Dermis microvascular lymphatic vessel endothelial cell (primary cell): Measurements from ENCODE around the gene ENSA. TPM values are rescaled to one million over a fixed set of nuclear protein-coding genes. Genes with fewer than 3 reads are reported as not detected.
"Not testable (repeated sequence)": the region's sequence is repeated elsewhere in the genome, so short reads cannot be mapped to it uniquely, and the experiment has no call there.

Experiments
- DNase-seq, 2 donors: peaks; one replicate each; pipeline versions ENCODE4 v3.0.0 to v3.0.0-alpha.2; 2010; ENCODE audit warnings: low read depth in 2 of 2
- total RNA-seq: library from RNA; depleted of rRNA; stranded (reverse); fragments of >200 nt; gene quantifications from 2 replicates; pipeline ENCODE4 v1.2.1, GENCODE V29; 2014

Gene ENSA, protein sequence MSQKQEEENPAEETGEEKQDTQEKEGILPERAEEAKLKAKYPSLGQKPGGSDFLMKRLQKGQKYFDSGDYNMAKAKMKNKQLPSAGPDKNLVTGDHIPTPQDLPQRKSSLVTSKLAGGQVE
- 78.8 and 95.8 TPM in 2 replicates for total RNA-seq

- peak; percentile 100 for DNase-seq
These were observed at the start of gene ENSA for GRCh38 chr1:150629115-150629928. Gene ENSA (minus strand): TSS chr1:150629612. CDS start chr1:150629470, 142 bp downstream.

DNA sequence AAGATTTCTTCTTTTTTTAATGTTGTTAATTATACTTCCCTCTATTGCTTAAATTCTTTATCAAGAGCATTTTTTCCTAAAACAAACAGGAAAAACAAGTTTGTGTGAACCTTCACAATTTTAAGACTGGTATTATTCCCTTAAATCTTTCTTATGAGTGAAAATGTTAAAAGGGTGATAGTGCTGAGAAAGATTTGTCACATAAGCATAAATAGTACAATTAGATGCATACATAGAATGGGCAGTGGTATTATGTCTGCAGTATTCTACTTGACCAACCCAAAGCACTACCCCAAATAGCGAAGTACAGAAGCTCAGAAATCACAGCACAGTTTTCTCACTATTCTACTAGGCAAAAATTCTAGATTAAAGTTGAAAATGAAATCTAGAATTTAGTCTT lies 49.6 kb upstream of the ENSA start:
- no peak for DNase-seq

DNA sequence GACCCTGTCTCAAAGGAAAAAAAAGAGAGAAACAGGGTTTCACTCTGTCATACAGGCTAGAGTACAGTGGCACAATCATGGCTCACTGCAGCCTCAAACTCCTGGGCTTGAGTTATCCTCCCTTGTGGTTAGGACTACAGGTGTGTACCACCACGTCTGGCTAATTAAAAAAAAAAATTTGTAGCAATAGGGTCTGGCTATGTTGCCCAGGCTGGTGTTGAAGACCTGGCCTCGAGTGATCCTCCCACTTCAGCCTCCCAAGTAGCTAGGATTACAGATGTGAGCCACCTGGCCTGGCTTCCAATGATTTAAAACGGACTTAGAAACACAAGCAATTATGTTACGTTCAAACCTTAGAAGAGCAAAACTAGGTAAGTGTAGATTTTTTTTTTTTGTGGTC lies 45.5 kb upstream of the ENSA start:
- no peak for DNase-seq

GRCh38 chr1:150663321-150663720 lies 33.9 kb upstream of the ENSA start:
- DNase-seq: no peak

GRCh38 chr1:150662811-150663210 lies 33.4 kb upstream of the ENSA start:
- DNase-seq: no peak

- no peak for DNase-seq
These were observed 31.7 kb upstream of the ENSA start for GRCh38 chr1:150661156-150661555.

DNA sequence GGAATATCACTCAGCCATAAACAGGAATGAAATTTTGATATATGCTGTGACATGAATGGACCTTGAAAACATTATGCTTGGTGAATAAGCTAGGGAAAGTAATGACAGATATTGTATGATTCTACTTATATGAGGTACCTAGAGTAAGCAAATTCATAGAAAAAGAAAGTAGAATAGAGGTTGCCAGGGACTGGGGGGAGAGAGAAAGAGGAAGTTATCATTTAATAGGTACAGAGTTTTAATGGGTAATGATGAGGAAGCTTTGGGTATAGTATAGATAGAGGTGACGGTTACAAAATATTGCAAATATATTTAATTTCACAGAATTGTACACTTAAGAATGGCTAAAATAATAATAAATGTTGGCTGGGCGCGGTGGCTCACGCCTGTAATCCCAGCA lies 31.2 kb upstream of the ENSA start:
- no peak for DNase-seq

GRCh38 chr1:150657064-150657463 lies 27.7 kb upstream of the ENSA start:
- not testable (repeated sequence) for DNase-seq

DNA sequence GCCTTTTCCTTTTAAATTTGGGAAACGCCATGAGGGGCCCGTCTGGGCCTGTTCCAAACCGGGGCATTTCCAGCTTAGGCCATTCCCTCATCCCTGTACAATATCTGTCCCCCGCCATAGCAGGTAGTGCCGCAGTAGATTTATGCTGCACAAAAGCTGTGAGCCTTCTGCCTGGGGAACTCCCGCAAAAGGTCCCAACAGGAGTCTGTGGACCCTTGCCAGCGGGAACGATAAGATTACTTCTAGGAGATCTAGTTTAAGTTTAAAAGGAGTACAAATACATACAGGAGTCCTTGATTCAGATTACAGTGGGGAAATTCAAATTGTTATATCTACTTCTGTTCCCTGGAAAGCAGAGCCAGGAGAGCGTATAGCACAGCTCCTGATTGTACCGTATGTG lies 25.2 kb upstream of the ENSA start:
- not testable (repeated sequence) for DNase-seq

GRCh38 chr1:150650193-150650592 lies 20.8 kb upstream of the ENSA start:
- no peak for DNase-seq

DNA sequence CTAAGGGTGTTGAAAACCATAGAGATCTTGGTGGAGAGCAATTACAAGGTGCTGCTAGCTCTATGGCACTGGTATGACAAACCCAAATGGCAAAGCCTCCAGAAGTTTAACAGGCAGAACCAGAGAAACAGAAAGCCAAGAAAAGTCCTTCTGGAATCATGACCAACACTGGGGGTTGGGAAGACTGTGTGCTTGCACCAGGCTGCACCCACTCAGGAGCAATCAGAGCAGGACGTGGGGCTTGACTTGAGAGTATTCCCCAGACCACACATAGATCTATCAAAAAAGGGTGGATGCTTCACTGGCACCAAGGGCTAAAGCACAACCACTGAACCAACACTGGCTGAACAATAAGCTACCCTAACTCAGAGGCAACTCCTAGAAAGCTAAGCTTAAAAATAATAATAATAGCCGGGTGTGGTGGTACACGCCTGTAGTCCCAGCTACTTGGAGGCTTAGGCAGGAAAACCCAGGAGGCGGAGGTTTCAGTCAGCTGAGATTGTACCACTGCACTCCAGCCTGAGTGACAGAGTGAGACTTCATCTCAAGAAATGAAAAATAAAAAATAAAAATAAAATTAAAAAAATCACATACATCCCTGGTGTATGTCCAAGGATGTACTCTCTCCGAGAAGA lies 20.1 kb upstream of the ENSA start:
- DNase-seq: no peak

DNA sequence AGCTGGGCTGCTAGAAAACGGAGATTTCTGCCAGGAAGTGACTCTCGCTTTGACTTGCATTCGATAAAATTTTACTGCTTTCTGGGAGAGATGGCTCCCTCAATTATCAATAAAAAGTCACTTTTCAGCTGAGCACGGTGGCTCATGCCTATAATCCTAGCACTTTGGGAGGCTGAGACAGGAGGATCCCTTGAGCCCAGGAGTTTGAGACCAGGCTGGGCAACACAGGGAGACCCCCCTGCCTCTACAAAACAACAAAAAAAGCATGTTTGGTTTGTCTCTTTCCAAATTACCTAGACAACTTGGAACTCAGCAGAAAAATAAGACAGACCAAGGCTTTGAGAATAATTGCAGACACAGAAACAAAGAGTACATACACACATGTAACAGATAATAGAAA lies 12.9 kb upstream of the ENSA start:
- DNase-seq: no peak

DNA sequence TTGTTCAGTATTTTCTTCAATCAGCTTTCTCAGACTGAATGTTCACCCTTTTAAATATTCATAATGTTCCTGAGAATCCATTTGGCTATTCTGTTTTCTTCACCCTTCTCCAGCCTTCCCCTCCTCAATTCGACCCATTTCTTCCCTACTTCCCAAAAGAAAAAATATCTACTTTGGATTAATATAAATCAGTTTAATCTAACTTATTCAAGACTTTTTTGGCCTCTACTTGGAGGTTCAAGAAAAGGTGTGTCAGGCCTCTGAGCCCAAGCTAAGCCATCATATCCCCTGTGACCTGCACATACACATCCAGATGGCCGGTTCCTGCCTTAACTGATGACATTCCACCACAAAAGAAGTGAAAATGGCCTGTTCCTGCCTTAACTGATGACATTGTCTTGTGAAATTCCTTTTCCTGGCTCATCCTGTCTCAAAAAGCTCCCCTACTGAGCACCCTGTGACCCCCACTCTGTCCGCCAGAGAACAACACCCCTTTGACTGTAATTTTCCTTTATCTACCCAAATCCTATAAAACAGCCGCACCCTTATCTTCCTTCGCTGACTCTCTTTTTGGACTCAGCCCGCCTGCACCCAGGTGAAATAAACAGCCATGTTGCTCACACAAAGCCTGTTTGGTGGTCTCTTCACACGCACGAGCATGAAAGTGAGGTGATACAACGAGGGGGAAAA lies 11.9 kb upstream of the ENSA start:
- not testable (repeated sequence) for DNase-seq

DNA sequence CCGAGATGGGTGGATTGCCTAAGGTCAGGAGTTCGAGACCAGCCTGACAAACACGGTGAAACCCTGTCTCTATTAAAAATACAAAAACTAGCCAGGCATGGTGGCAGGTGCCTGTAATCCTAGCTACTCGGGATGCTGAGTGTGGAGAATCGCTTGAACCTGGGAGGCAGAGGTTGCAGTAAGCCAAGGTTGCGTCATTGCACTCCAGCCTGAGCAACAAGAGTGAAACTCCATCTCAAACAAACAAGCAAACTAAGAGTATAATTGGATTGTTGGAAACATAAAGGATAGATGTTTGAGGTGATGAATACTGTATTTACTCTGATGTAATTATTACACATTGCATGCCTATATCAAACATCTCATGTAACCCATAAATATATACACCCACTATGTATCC lies 9.0 kb upstream of the ENSA start:
- not testable (repeated sequence) for DNase-seq

- DNase-seq: not testable (repeated sequence)
These were observed 5.6 kb upstream of the ENSA start for GRCh38 chr1:150634839-150635622.

DNA sequence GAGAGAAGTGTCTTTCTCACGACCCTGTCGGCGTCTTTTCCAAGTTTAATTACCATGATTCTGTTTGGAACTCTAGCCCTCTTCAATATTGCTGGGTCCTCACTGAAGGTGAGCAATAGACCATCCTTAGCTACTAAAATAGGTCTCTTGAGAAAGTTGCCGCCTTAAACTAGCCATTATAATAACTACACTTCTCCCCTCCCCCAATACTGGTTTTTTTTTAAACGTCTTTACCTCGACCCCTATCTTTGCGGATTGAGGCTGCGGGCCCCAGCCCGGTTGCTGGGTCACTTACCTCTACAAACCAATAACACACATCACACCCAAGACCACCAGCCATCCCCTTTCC lies 672 bp downstream of the ENSA start:
- no peak for DNase-seq

- DNase-seq: no peak
These were observed 1.5 kb downstream of the ENSA start for GRCh38 chr1:150627826-150628410.

DNA sequence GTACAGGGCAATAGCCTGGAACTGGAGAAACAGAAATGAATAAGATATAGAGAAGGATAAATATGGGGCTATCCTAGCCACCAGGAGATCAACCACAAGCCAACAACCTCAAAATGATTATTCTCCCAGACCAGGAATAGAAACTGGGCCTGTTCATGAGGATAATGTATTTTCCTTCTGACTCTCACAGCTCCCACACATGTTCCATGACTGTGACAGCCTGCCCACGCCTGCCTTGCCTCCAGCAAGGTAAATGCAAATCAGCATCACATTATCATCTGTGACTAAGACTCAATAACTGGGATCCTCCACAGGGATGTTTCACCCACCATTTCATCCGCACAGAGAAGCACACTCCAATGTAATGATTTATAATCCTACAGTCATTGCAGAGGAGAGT lies 3.3 kb downstream of the ENSA start:
- DNase-seq: no peak

DNA sequence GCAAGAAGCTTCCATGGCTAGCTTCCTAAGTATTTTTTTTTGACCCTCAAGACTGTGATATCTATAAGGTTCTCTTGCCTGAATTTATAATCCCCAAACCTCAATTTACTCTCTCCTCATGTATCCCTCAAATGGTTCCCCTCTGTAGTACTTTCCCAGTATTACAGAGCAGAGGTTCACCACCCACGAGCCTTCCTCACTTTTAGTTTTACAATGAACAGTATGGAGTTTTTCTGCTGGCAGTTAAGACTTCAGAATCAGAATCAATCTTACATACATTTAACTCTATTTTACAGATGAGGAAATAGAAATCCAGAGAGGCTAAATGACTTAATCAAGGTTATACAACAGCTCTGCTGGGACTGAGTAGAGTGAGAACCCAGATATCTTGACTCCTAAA lies 4.9 kb downstream of the ENSA start:
- not testable (repeated sequence) for DNase-seq

- DNase-seq: not testable (repeated sequence)
These were observed 5.3 kb downstream of the ENSA start for GRCh38 chr1:150624134-150624533.
